ENCODE data around the gene ANP32B.

GRCh38 chr9:97962136-97962535 is 21.0 kb upstream of the ANP32B start:
- no peak for TF ChIP-seq GATA3 (IDR thresholded peaks at IDR 0.05; ENCODE audit: low read depth, low read length)
- no peak for TF ChIP-seq GATA2 (IDR thresholded peaks at IDR 0.05; ENCODE audit: low read depth, low read length)
